C1 segment of cervical spinal cord (tissue), 14 donors: ENCODE measurements around the gene RFX5.

Experiments used
- DNase-seq, 14 donors: peaks; one replicate each; lab custom pipeline; 2025; lab: John Stamatoyannopoulos, UW

Gene RFX5

GRCh38 chr1:151325231-151325630 is 21.8 kb downstream of the RFX5 start:
- DNase-seq, result no peak

GRCh38 chr1:151324390-151324930 is 22.6 kb downstream of the RFX5 start:
- peak in 1 of 14 donors; percentile 69 for DNase-seq

GRCh38 chr1:151318975-151319374 is 28.1 kb downstream of the RFX5 start:
- no peak for DNase-seq

GRCh38 chr1:151315565-151316235 is 31.4 kb downstream of the RFX5 start:
- no peak for DNase-seq

- DNase-seq, result peak in 12 of 14 donors; percentile 19 to 88 (median 79)
Measured at GRCh38 chr1:151314137-151314875, 32.7 kb downstream of the RFX5 start.

- DNase-seq, result peak in 1 of 14 donors; percentile 26
Measured at GRCh38 chr1:151313501-151313900, 33.6 kb downstream of the RFX5 start.

- no peak for DNase-seq
Measured at GRCh38 chr1:151312826-151313225, 34.2 kb downstream of the RFX5 start.

- DNase-seq, result no peak
Measured at GRCh38 chr1:151312411-151312810, 34.6 kb downstream of the RFX5 start.

GRCh38 chr1:151311589-151312331 is 35.3 kb downstream of the RFX5 start:
- peak in 3 of 14 donors; percentile 23 to 65 (median 56) for DNase-seq

GRCh38 chr1:151311011-151311410 is 36.0 kb downstream of the RFX5 start:
- no peak for DNase-seq

- DNase-seq, result no peak
Measured at GRCh38 chr1:151309811-151310323, 37.2 kb downstream of the RFX5 start.

- peak in 9 of 14 donors; percentile 16 to 63 (median 35) for DNase-seq
Measured at GRCh38 chr1:151294742-151295462, 52.1 kb downstream of the RFX5 start.

GRCh38 chr1:151293093-151293492 is 54.0 kb downstream of the RFX5 start:
- no peak for DNase-seq

GRCh38 chr1:151292207-151293030 is 54.6 kb downstream of the RFX5 start:
- no peak for DNase-seq

GRCh38 chr1:151290709-151291303 is 56.2 kb downstream of the RFX5 start:
- no peak for DNase-seq
